HepG2 (cell line): ENCODE results near the gene SARS2. TPM values are rescaled to one million over a fixed set of nuclear protein-coding genes. Genes with fewer than 3 reads are reported as not detected.

Experiments
- ATAC-seq: fragments of 200-7000 bp; cut with Tn5 transposase; 3 replicates; pipeline ENCODE4 v1.9.1; 2020; ENCODE audit warnings: mild to moderate bottlenecking, moderate library complexity
- BruUV-seq: library from RNA; stranded (reverse); fragments of 400-500 nt; replicated peaks from 2 replicates; lab custom pipeline; 2021; lab: Mats Ljungman, UMichigan
- CTCF ChIA-PET: fragments of 300-600 bp; formaldehyde crosslinking; extraction: SDS; loops from one replicate; lab custom pipeline; 2021; ENCODE audit warnings: low total read pairs, inconsistent platforms, low intra/inter-chr PET ratio; lab: Yijun Ruan, JAX
- POLR2A ChIA-PET: fragments of 350-600 bp; sonication (Branson Sonifier 250); formaldehyde crosslinking; loops from one replicate; lab custom pipeline; 2020; ENCODE audit warnings: antibody characterized with exemption, inconsistent platforms; lab: Yijun Ruan, JAX
- DNase-seq: peaks from one replicate; pipeline ENCODE4 v3.0.0-alpha.2; 2015; ENCODE audit warnings: low spot score
- FAIRE-seq: peaks from 3 replicates; lab custom pipeline; 2011; peaks lifted over from hg19 to GRCh38; lab: Jason Lieb, UNC
- H2AFZ ChIP-seq: one replicate; pipeline ENCODE4 v1.6.1; 2011; ENCODE audit warnings: low read length, inconsistent platforms
- H3K27ac ChIP-seq: fragments of 300-600 bp; 3 replicates; pipeline ENCODE4 v1.8.0; 2011; ENCODE audit warnings: mixed run types, mild to moderate bottlenecking, mixed read lengths, low read length, inconsistent platforms; ENCODE audit not compliant: insufficient read depth; ENCODE audit errors: extremely low read length
- H3K27me3 ChIP-seq, 2 experiments: fragments of 200-600 bp in 1 of 2; 2 replicates in 1 of 2; 3 replicates in 1 of 2; pipeline versions ENCODE4 v1.6.0 to v1.8.0; 2011; ENCODE audit warnings: low read length in 2 of 2, mild to moderate bottlenecking in 2 of 2, moderate library complexity in 2 of 2, inconsistent platforms in 1 of 2; ENCODE audit not compliant: insufficient read depth in 2 of 2, control insufficient read depth in 1 of 2
- H3K36me3 ChIP-seq, 2 experiments: fragments of 200-600 bp in 1 of 2; replicated peaks in 1 of 2; 2 replicates in 1 of 2; 3 replicates in 1 of 2; pipeline versions ENCODE4 v1.5.1 to v1.8.0; 2011; ENCODE audit warnings: low read length in 2 of 2, inconsistent platforms in 1 of 2; ENCODE audit not compliant: insufficient read depth in 2 of 2, control insufficient read depth in 1 of 2
- H3K4me1 ChIP-seq: 2 replicates; pipeline ENCODE4 v1.5.1; 2012; ENCODE audit warnings: low read length, inconsistent platforms; ENCODE audit not compliant: insufficient read depth
- H3K4me2 ChIP-seq: 2 replicates; pipeline ENCODE4 v1.6.0; 2011; ENCODE audit warnings: low read depth, low read length, inconsistent platforms
- H3K4me3 ChIP-seq, 3 experiments: fragments of 200-600 bp in 1 of 3; sonication (generic), shearing (Covaris generic) in 1 of 3; replicated peaks in 1 of 3; 2 replicates each; pipeline ENCODE4 v1.5.1; 2011 to 2016; ENCODE audit warnings: low read length in 3 of 3, inconsistent platforms in 2 of 3, low read depth in 2 of 3, mild to moderate bottlenecking in 2 of 3, control low read depth in 1 of 3, mixed read lengths in 1 of 3; ENCODE audit not compliant: insufficient read depth in 1 of 3
- H3K79me2 ChIP-seq: one replicate; pipeline ENCODE4 v1.6.1; 2011; ENCODE audit warnings: low read length, inconsistent platforms; ENCODE audit not compliant: insufficient read depth
- H3K9ac ChIP-seq: 2 replicates; pipeline ENCODE4 v1.6.0; 2011; ENCODE audit warnings: mild to moderate bottlenecking, low read depth, low read length, inconsistent platforms; ENCODE audit not compliant: insufficient read depth
- H3K9me3 ChIP-seq: 2 replicates; pipeline ENCODE4 v1.5.1; 2012; ENCODE audit warnings: mild to moderate bottlenecking, low read length
- H4K20me1 ChIP-seq: 2 replicates; pipeline ENCODE4 v1.6.0; 2011; ENCODE audit warnings: inconsistent platforms, mild to moderate bottlenecking, low read length, moderate library complexity; ENCODE audit not compliant: insufficient read depth
- ADNP ChIP-seq: sonication (generic); formaldehyde crosslinking; IDR thresholded peaks from 2 replicates; pipeline ENCODE4 v1.4.0; 2020; ENCODE audit warnings: missing genetic modification reagents
- MEIS1 ChIP-seq: sonication (generic); formaldehyde crosslinking; IDR thresholded peaks from 2 replicates; pipeline ENCODE4 v1.9.0; 2021; ENCODE audit warnings: mild to moderate bottlenecking, missing genetic modification reagents, moderate library complexity, borderline replicate concordance
- ONECUT2 ChIP-seq: sonication (generic); formaldehyde crosslinking; IDR thresholded peaks from 2 replicates; pipeline ENCODE4 v1.4.0; 2020; ENCODE audit warnings: missing genetic modification reagents
- SALL1 ChIP-seq: sonication (generic); formaldehyde crosslinking; IDR thresholded peaks from 2 replicates; pipeline ENCODE4 v1.8.0; 2022; ENCODE audit warnings: mild to moderate bottlenecking, missing genetic modification reagents
- SMAD9 ChIP-seq: sonication (generic); formaldehyde crosslinking; IDR thresholded peaks from 2 replicates; pipeline ENCODE4 v1.5.1; 2020; ENCODE audit warnings: mild to moderate bottlenecking, missing genetic modification reagents
- ZFP1 ChIP-seq: IDR thresholded peaks from 2 replicates; pipeline ENCODE4 v1.6.1; 2016
- ZNF3 ChIP-seq: IDR thresholded peaks from 2 replicates; pipeline ENCODE4 v1.7.0; 2017; ENCODE audit warnings: inconsistent platforms
- ZNF333 ChIP-seq: sonication (generic); formaldehyde crosslinking; IDR thresholded peaks from 2 replicates; pipeline ENCODE4 v1.4.0; 2020; ENCODE audit warnings: mild to moderate bottlenecking, missing genetic modification reagents, borderline replicate concordance
- ZNF878 ChIP-seq: sonication (generic); formaldehyde crosslinking; IDR thresholded peaks from 2 replicates; pipeline ENCODE4 v1.8.1; 2023; ENCODE audit warnings: mild to moderate bottlenecking, missing genetic modification reagents, moderate library complexity
- WGBS: methylation state at CpG from one replicate; pipeline ENCODE4 v1.1.6; 2017; ENCODE audit warnings: low lambda C conversion rate; 5-methylcytosine and 5-hydroxymethylcytosine counted together
- in situ Hi-C: cut with HindIII; loops from 2 replicates; pipeline ENCODE4 v1.10.0; 2017; ENCODE audit warnings: low pct_unique_long_range_greater_than_20kb; ENCODE audit not compliant: extremely low pct_ligation_motif_present
- intact Hi-C: fragments of 100-400 bp; cut with micrococcal nuclease; formaldehyde crosslinking; loops from one replicate; pipeline ENCODE4 v1.10.0; 2022; ENCODE audit not compliant: unreplicated experiment
- polyA plus RNA-seq, 8 experiments: library from polyadenylated mRNA; depleted of rRNA in 3 of 8; stranded (reverse) in 7 of 8; unstranded in 1 of 8; fragments of >200 nt; fragmentation: Illumina TruSeq in 4 of 8; extraction: Trizol in 4 of 8; gene quantifications; 2 replicates each; pipeline versions ENCODE4 v1.2.1 to v1.2.3, GENCODE V29; 2011 to 2016; ENCODE audit warnings: low read depth in 4 of 8, missing spikeins in 1 of 8, mixed read lengths in 1 of 8; ENCODE audit not compliant: insufficient read depth in 1 of 8
- total RNA-seq, 5 experiments: library from RNA; depleted of rRNA; stranded (reverse); fragments of >200 nt; fragmentation: Illumina TruSeq; extraction: Trizol; gene quantifications; 2 replicates each; pipeline ENCODE4 v1.2.3, GENCODE V29; 2016; ENCODE audit warnings: low read depth in 1 of 5
- TF ChIP-seq, protein P1 (sequence below): sonication (generic); formaldehyde crosslinking; IDR thresholded peaks from 2 replicates; pipeline ENCODE4 v1.9.0; 2022; ENCODE audit warnings: low read depth, missing genetic modification reagents
- TF ChIP-seq, protein P2 (sequence below): fragments of 450-650 bp; IDR thresholded peaks from 2 replicates; pipeline ENCODE4 v1.6.1; 2017; ENCODE audit warnings: mild to moderate bottlenecking
- TF ChIP-seq, protein P3 (sequence below): sonication (generic); formaldehyde crosslinking; IDR thresholded peaks from 2 replicates; pipeline ENCODE4 v1.8.0; 2022; ENCODE audit warnings: mild to moderate bottlenecking, missing genetic modification reagents, borderline replicate concordance
- TF ChIP-seq, protein P4 (sequence below): sonication (generic); formaldehyde crosslinking; IDR thresholded peaks from 2 replicates; pipeline ENCODE4 v1.4.0; 2020; ENCODE audit warnings: mild to moderate bottlenecking, missing genetic modification reagents
- TF ChIP-seq, protein P5 (sequence below): IDR thresholded peaks from 2 replicates; pipeline ENCODE4 v1.6.1; 2016; ENCODE audit warnings: control low read depth
- TF ChIP-seq, protein P6 (sequence below): fragments of 450-650 bp; IDR thresholded peaks from 2 replicates; pipeline ENCODE4 v1.6.1; 2017

The SARS2 gene
- total and polyA plus RNA-seq, 2 of the 13 experiments (the other 11 are each of a cell fraction or from before 2014, with no cell fraction given), result 40.0 to 48.6 TPM

DNA sequence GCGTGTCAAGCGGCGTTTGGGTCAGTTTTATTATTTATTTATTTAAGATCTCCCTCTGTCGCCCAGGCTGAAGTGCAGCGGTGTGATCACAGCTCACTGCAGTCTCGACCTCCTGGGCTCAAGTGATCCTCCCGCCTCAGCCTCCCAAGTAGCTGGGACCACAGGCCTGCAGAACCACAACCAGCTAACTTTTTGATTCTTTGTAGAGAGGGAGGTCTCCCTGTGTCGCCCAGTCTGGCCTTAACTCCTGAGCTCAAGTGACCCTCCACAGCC, 894 bp upstream of the SARS2 start:
- Histone ChIP-seq H3K9me3 (0 out of 2 replicates have a peak, but pooled peaks cover 5% of the 10 kb centered on the region), H3K4me1 (peaks cover 50% of the 10 kb centered on the region), H2AFZ (no peak overlapping the region), H3K4me3 (peak overlapping the region; percentile 77 to 84 (median 81)), H3K79me2 (peaks cover 31% of the 10 kb centered on the region), H3K4me2 (peak overlapping the region; percentile 83), H3K9ac (peak overlapping the region; percentile 88), H3K27ac (peak overlapping the region; percentile 91), H3K27me3 (no peaks in the 10 kb centered on the region), H4K20me1 (no peaks in the 10 kb centered on the region; the same call in 1 of the 2 replicates), H3K36me3 (no peaks in the 10 kb centered on the region; a peak in 2 of 5 replicates)
- in situ Hi-C loops (no loop called here), intact Hi-C loops (loop anchor here (5.0 kb wide), 2 partner anchors 199 to 274 kb away; no protein-coding TSS in a partner anchor)
- no peak for DNase-seq
- ChIA-PET CTCF (no interaction called here), POLR2A (interaction anchor here (1.3 to 2.9 kb wide), 10 partner anchors 21 to 528 kb away, joined by 6 to 24 read pairs (median 12); partner anchors contain the start of genes ECH1, EIF3K, FAM98C and FBXO17)
- BruUV-seq, result no TSS peak
- peak; percentile 18 for ATAC-seq
- 36% methylated on average over 3 of the region's 8 CpGs for WGBS
- no peak for FAIRE-seq
- TF ChIP-seq ONECUT2 (CRISPR knock-in tag) (no peak), SMAD9 (CRISPR knock-in tag) (no peak), ZNF333 (0 out of 2 replicates have a peak, but pooled peaks have one; percentile 51), MEIS1 (no peak), ADNP (CRISPR knock-in tag) (peak; percentile 66; the same call in 1 of the 2 replicates), ZFP1 (CRISPR knock-in tag) (no peak), ZNF3 (CRISPR knock-in tag) (no peak), ZNF878 (CRISPR knock-in tag) (no peak), SALL1 (no peak)
- TF ChIP-seq, protein P1, sequence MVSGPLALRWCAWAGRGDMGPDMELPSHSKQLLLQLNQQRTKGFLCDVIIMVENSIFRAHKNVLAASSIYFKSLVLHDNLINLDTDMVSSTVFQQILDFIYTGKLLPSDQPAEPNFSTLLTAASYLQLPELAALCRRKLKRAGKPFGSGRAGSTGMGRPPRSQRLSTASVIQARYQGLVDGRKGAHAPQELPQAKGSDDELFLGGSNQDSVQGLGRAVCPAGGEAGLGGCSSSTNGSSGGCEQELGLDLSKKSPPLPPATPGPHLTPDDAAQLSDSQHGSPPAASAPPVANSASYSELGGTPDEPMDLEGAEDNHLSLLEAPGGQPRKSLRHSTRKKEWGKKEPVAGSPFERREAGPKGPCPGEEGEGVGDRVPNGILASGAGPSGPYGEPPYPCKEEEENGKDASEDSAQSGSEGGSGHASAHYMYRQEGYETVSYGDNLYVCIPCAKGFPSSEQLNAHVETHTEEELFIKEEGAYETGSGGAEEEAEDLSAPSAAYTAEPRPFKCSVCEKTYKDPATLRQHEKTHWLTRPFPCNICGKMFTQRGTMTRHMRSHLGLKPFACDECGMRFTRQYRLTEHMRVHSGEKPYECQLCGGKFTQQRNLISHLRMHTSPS, result no peak
- TF ChIP-seq, protein P2, sequence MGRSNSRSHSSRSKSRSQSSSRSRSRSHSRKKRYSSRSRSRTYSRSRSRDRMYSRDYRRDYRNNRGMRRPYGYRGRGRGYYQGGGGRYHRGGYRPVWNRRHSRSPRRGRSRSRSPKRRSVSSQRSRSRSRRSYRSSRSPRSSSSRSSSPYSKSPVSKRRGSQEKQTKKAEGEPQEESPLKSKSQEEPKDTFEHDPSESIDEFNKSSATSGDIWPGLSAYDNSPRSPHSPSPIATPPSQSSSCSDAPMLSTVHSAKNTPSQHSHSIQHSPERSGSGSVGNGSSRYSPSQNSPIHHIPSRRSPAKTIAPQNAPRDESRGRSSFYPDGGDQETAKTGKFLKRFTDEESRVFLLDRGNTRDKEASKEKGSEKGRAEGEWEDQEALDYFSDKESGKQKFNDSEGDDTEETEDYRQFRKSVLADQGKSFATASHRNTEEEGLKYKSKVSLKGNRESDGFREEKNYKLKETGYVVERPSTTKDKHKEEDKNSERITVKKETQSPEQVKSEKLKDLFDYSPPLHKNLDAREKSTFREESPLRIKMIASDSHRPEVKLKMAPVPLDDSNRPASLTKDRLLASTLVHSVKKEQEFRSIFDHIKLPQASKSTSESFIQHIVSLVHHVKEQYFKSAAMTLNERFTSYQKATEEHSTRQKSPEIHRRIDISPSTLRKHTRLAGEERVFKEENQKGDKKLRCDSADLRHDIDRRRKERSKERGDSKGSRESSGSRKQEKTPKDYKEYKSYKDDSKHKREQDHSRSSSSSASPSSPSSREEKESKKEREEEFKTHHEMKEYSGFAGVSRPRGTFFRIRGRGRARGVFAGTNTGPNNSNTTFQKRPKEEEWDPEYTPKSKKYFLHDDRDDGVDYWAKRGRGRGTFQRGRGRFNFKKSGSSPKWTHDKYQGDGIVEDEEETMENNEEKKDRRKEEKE, result no peak
- TF ChIP-seq, protein P3, sequence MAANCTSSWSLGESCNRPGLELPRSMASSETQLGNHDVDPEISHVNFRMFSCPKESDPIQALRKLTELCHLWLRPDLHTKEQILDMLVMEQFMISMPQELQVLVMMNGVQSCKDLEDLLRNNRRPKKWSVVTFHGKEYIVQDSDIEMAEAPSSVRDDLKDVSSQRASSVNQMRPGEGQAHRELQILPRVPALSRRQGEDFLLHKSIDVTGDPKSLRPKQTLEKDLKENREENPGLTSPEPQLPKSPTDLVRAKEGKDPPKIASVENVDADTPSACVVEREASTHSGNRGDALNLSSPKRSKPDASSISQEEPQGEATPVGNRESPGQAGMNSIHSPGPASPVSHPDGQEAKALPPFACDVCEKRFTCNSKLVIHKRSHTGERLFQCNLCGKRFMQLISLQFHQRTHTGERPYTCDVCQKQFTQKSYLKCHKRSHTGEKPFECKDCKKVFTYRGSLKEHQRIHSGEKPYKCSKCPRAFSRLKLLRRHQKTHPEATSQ (CRISPR knock-in tag), result no peak
- TF ChIP-seq, protein P4, sequence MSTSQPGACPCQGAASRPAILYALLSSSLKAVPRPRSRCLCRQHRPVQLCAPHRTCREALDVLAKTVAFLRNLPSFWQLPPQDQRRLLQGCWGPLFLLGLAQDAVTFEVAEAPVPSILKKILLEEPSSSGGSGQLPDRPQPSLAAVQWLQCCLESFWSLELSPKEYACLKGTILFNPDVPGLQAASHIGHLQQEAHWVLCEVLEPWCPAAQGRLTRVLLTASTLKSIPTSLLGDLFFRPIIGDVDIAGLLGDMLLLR, result 0 out of 2 replicates have a peak, but pooled peaks have one; percentile 51
- TF ChIP-seq, protein P5, sequence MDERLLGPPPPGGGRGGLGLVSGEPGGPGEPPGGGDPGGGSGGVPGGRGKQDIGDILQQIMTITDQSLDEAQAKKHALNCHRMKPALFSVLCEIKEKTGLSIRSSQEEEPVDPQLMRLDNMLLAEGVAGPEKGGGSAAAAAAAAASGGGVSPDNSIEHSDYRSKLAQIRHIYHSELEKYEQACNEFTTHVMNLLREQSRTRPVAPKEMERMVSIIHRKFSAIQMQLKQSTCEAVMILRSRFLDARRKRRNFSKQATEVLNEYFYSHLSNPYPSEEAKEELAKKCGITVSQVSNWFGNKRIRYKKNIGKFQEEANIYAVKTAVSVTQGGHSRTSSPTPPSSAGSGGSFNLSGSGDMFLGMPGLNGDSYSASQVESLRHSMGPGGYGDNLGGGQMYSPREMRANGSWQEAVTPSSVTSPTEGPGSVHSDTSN (CRISPR knock-in tag), result no peak
- TF ChIP-seq, protein P6, sequence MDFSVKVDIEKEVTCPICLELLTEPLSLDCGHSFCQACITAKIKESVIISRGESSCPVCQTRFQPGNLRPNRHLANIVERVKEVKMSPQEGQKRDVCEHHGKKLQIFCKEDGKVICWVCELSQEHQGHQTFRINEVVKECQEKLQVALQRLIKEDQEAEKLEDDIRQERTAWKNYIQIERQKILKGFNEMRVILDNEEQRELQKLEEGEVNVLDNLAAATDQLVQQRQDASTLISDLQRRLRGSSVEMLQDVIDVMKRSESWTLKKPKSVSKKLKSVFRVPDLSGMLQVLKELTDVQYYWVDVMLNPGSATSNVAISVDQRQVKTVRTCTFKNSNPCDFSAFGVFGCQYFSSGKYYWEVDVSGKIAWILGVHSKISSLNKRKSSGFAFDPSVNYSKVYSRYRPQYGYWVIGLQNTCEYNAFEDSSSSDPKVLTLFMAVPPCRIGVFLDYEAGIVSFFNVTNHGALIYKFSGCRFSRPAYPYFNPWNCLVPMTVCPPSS, result no peak
